Pulmonary artery endothelial cell (primary cell): ENCODE data around the gene DROSHA. TPM values are rescaled to one million over a fixed set of nuclear protein-coding genes. Genes with fewer than 3 reads are reported as not detected.

Source experiments
- DNase-seq: peaks from one replicate; pipeline ENCODE4 v3.0.0-alpha.2; 2011; ENCODE audit warnings: low read depth, low spot score
- total RNA-seq: library from RNA; depleted of rRNA; stranded (reverse); fragments of >200 nt; gene quantifications from 2 replicates; pipeline ENCODE4 v1.2.3, GENCODE V29; 2014

The DROSHA gene
- total RNA-seq, 1 donor from 2014 or later = 42.9 TPM

- DNase-seq = no peak
These were observed 60.9 kb downstream of the DROSHA start for GRCh38 chr5:31471040-31471439.

- no peak for DNase-seq
These were observed 61.3 kb downstream of the DROSHA start for GRCh38 chr5:31470608-31471007.

GRCh38 chr5:31469886-31470285 lies 62.0 kb downstream of the DROSHA start:
- DNase-seq = no peak

GRCh38 chr5:31469466-31469865 lies 62.4 kb downstream of the DROSHA start:
- DNase-seq = no peak

GRCh38 chr5:31465291-31465690 lies 66.6 kb downstream of the DROSHA start:
- no peak for DNase-seq

GRCh38 chr5:31464081-31464480 lies 67.8 kb downstream of the DROSHA start:
- DNase-seq = no peak

- DNase-seq = no peak
These were observed 68.5 kb downstream of the DROSHA start for GRCh38 chr5:31463351-31463750.

GRCh38 chr5:31459594-31459993 lies 72.3 kb downstream of the DROSHA start:
- no peak for DNase-seq

- no peak for DNase-seq
These were observed 76.7 kb downstream of the DROSHA start for GRCh38 chr5:31455172-31455571.

- no peak for DNase-seq
These were observed 78.4 kb downstream of the DROSHA start for GRCh38 chr5:31453522-31453921.

- DNase-seq = no peak
These were observed 79.6 kb downstream of the DROSHA start for GRCh38 chr5:31452314-31452713.

- no peak for DNase-seq
These were observed 81.9 kb downstream of the DROSHA start for GRCh38 chr5:31449962-31450361.

GRCh38 chr5:31449174-31449573 lies 82.7 kb downstream of the DROSHA start:
- DNase-seq = no peak

GRCh38 chr5:31445041-31445600 lies 86.8 kb downstream of the DROSHA start:
- DNase-seq = no peak

- DNase-seq = no peak
These were observed 88.3 kb downstream of the DROSHA start for GRCh38 chr5:31443572-31443971.

- no peak for DNase-seq
These were observed 89.7 kb downstream of the DROSHA start for GRCh38 chr5:31442058-31442745.

GRCh38 chr5:31436851-31437250 lies 95.0 kb downstream of the DROSHA start:
- no peak for DNase-seq

- no peak for DNase-seq
These were observed 96.2 kb downstream of the DROSHA start for GRCh38 chr5:31435730-31436129.

- DNase-seq = no peak
These were observed 97.0 kb downstream of the DROSHA start for GRCh38 chr5:31434898-31435297.

- no peak for DNase-seq
These were observed 98.7 kb downstream of the DROSHA start for GRCh38 chr5:31433229-31433628.

- no peak for DNase-seq
These were observed 104.1 kb downstream of the DROSHA start for GRCh38 chr5:31427724-31428309.

GRCh38 chr5:31427013-31427723 lies 104.7 kb downstream of the DROSHA start:
- no peak for DNase-seq
